ENCODE results near the gene TOB1.

DNA sequence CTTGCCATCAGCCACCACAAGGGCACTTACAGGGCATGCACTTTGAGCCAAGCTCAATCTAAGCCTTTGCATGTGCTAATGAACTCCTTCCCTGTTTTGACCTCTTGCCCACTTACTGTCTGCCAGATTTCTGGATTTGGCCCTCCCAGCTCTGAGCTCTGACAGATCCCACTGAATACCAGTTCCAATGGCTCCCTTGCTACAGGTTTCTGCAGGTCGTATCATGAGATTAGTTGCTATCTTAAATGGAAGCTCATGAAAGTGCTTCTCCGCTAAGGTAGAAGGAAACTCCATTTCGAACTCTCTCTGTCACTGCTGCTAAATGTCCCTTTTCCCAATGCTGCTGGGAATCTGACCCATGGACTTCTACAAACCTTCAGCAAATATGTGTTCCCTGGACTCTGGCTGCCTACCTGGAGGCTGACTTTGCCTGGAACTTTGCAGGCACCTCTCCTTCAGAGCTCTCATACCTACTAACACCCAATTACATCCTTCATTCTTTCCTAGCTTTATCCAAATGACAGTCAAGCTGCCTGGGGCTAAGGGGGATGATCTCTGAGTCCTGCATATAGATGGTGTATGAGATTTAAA is 23.5 kb upstream of the TOB1 start:
- TF ChIP-seq POLR2A (IDR thresholded peaks at IDR 0.05; ENCODE audit: low read length) = no peak
- no peak for TF ChIP-seq GATA1 (IDR thresholded peaks at IDR 0.05; ENCODE audit: low read depth, low read length)
